Activated T-helper 1 cell treated with anti-CD3 and anti-CD28 coated beads, Interleukin-2, amount 50 U/mL, for 16 hours (primary cell): Measurements from ENCODE around the gene BMP7.

Source experiments
- DNase-seq, 2 donors: peaks; one replicate each; pipeline ENCODE4 v3.0.0-alpha.2; 2020; ENCODE audit warnings: low read depth in 1 of 2, low spot score in 1 of 2

BMP7 gene

GRCh38 chr20:57212534-57213276, 53.7 kb downstream of the BMP7 start:
- no peak for DNase-seq

GRCh38 chr20:57211908-57212533, 54.4 kb downstream of the BMP7 start:
- no peak for DNase-seq

GRCh38 chr20:57211406-57211805, 55.0 kb downstream of the BMP7 start:
- DNase-seq = no peak

GRCh38 chr20:57210911-57211280, 55.5 kb downstream of the BMP7 start:
- no peak for DNase-seq

GRCh38 chr20:57210054-57210910, 56.2 kb downstream of the BMP7 start:
- DNase-seq = no peak

- DNase-seq = no peak
These were observed 57.0 kb downstream of the BMP7 start for GRCh38 chr20:57209413-57209812.

- no peak for DNase-seq
These were observed 58.2 kb downstream of the BMP7 start for GRCh38 chr20:57208198-57208597.

GRCh38 chr20:57207251-57207650, 59.2 kb downstream of the BMP7 start:
- no peak for DNase-seq

GRCh38 chr20:57205606-57206219, 60.7 kb downstream of the BMP7 start:
- DNase-seq = no peak

- no peak for DNase-seq
These were observed 62.5 kb downstream of the BMP7 start for GRCh38 chr20:57203986-57204385.

- no peak for DNase-seq
These were observed 63.2 kb downstream of the BMP7 start for GRCh38 chr20:57203204-57203603.

GRCh38 chr20:57202309-57202708, 64.1 kb downstream of the BMP7 start:
- DNase-seq = no peak

GRCh38 chr20:57200882-57201695, 65.4 kb downstream of the BMP7 start:
- DNase-seq = no peak

- no peak for DNase-seq
These were observed 66.6 kb downstream of the BMP7 start for GRCh38 chr20:57199656-57200405.

GRCh38 chr20:57198132-57199072, 68.0 kb downstream of the BMP7 start:
- no peak for DNase-seq

GRCh38 chr20:57197352-57198131, 68.9 kb downstream of the BMP7 start:
- no peak for DNase-seq

- DNase-seq = no peak
These were observed 70.9 kb downstream of the BMP7 start for GRCh38 chr20:57195469-57196100.

GRCh38 chr20:57195023-57195422, 71.4 kb downstream of the BMP7 start:
- no peak for DNase-seq
